Panc1 (cell line): ENCODE results near the gene DDX17.

Experiments
- CTCF ChIP-seq: fragments of 450-650 bp; IDR thresholded peaks from 2 replicates; pipeline ENCODE4 v1.5.1; 2017; ENCODE audit warnings: mild to moderate bottlenecking
- POLR2AphosphoS5 ChIP-seq: IDR thresholded peaks from 2 replicates; pipeline ENCODE4 v1.6.1; 2012; ENCODE audit warnings: mild to moderate bottlenecking, low read depth, low read length, moderate library complexity
- REST ChIP-seq, 2 experiments: IDR thresholded peaks; 2 replicates each; pipeline ENCODE4 v1.6.1; 2011 to 2012; ENCODE audit warnings: low read depth in 2 of 2, control low read depth in 1 of 2, low read length in 1 of 2, mild to moderate bottlenecking in 1 of 2, moderate library complexity in 1 of 2; ENCODE audit not compliant: insufficient read depth in 1 of 2
- SIN3A ChIP-seq: IDR thresholded peaks from 2 replicates; pipeline ENCODE4 v1.6.1; 2012; ENCODE audit warnings: low read depth, mild to moderate bottlenecking, low read length, moderate library complexity, borderline replicate concordance; ENCODE audit not compliant: insufficient read depth

DNA sequence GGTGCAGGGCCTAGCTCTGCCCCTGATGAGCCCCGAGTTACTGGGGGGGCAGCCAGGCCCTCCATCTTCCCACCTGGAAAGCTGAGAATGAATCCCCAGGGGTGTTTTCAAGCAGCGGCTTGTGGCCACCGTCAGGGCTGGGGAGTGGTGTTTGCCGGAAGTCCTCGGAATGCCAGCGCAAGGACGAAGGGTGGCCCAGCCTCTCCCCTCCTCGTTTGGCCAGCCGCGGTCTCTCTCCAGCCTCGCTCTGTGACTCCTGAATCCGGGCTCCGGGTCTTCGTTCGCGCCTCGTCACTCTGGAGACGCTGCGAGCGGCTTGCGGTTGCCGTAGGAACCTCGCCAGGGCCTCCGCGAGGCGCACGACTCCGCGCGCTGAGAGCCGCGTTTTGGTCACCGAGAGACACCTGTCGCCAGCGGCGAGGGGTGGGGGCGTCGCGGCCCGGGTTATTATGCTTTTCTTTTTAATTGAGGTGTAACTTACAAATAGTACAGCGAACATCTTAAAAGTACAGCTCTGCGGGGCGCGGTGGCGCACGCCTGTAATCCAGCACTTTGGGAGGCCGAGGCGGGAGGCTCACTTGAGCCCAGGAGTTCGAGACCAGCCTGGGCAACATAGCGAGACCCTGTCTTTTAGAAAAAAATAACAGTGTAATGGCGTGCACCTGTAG is 44.6 kb downstream of the DDX17 start:
- TF ChIP-seq CTCF (no peak), SIN3A (no peak), REST (IDR thresholded peaks at IDR 0.05; ENCODE audit: insufficient read depth in 1 of 2, low read depth in 2 of 2, low read length in 1 of 2) (no peak), POLR2AphosphoS5 (no peak)
